Cardiac muscle cell (in vitro differentiated cells and primary cell): ENCODE measurements around the gene ELFN1. TPM values are rescaled to one million over a fixed set of nuclear protein-coding genes. Genes with fewer than 3 reads are reported as not detected.

Source experiments
- DNase-seq, 2 donors: peaks; one replicate each; pipeline versions ENCODE4 v3.0.0 to v3.0.0-alpha.2; 2010 to 2017; ENCODE audit warnings: low read depth in 1 of 2, low spot score in 1 of 2
- H3K27ac ChIP-seq: fragments of 200-600 bp; sonication (generic); 2 replicates; pipeline ENCODE4 v1.5.1; 2016
- H3K27me3 ChIP-seq: fragments of 200-600 bp; sonication (generic); 2 replicates; pipeline ENCODE4 v1.6.0; 2016; ENCODE audit warnings: control low read depth
- H3K36me3 ChIP-seq: fragments of 200-600 bp; sonication (generic); 2 replicates; pipeline ENCODE4 v1.5.1; 2016; ENCODE audit warnings: control low read depth
- H3K4me1 ChIP-seq: fragments of 200-600 bp; sonication (generic); 2 replicates; pipeline ENCODE4 v1.8.1; 2017; ENCODE audit warnings: low read depth, mild to moderate bottlenecking, mixed run types
- H3K4me3 ChIP-seq: fragments of 200-600 bp; sonication (generic); 2 replicates; pipeline ENCODE4 v1.5.1; 2016; ENCODE audit warnings: mild to moderate bottlenecking
- H3K9me3 ChIP-seq: fragments of 200-600 bp; sonication (generic); 2 replicates; pipeline ENCODE4 v1.5.1; 2017; ENCODE audit warnings: low read depth, mild to moderate bottlenecking, control low read depth
- CTCF ChIP-seq: IDR thresholded peaks from 2 replicates; pipeline ENCODE4 v1.5.1; 2012; ENCODE audit warnings: low read depth, mild to moderate bottlenecking, low read length
- polyA plus RNA-seq: library from polyadenylated mRNA; unstranded; fragments of >200 nt; fragmentation: Nextera tagmentation; extraction: Ambion mirVana; gene quantifications from 2 replicates; pipeline ENCODE4 v1.2.1, GENCODE V29; 2016
- total RNA-seq: library from RNA; depleted of rRNA; stranded (reverse); fragments of >200 nt; gene quantifications from 2 replicates; pipeline ENCODE4 v1.2.3, GENCODE V29; 2016

The ELFN1 gene
- total and polyA plus RNA-seq, 2 experiments from 2014 or later, result 8.9 to 51.6 TPM

GRCh38 chr7:1675673-1676549 is 5.8 kb downstream of the ELFN1 start:
- Histone ChIP-seq H3K27me3 (no peaks in the 10 kb centered on the region), H3K9me3 (no peaks in the 10 kb centered on the region), H3K4me1 (peaks cover 8% of the 10 kb centered on the region), H3K4me3 (no peak overlapping the region), H3K27ac (no peak overlapping the region), H3K36me3 (no peaks in the 10 kb centered on the region)
- DNase-seq, result no peak
- TF ChIP-seq CTCF, result no peak

DNA sequence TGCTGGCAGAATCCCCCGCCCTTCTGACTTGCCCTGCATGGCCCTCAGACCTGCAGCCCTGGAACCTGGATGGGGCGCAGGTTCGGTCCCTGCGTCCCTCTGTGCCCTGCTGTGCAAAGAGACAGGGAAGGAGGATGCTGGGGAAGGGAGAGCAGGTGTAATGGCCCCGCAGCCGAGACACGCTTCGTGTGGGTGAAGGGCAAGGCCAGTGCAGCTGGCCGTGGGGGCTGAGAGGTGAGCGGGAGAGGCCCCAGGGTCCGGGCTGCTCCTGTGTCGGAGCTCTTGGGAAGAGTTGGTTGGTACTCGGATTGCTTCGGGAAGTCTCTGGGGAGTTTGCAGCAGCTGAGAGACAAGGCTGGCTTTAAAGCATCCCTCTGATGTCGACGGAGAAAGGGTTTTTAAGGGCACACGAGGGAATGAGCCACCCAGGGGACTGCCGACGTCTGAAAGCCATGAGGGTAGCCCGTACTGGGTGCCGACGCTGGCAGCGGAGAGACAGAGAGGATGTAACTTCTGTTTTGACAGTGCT is 6.5 kb downstream of the ELFN1 start:
- Histone ChIP-seq H3K4me1 (peaks cover 3% of the 10 kb centered on the region), H3K4me3 (no peak overlapping the region), H3K9me3 (no peaks in the 10 kb centered on the region), H3K27ac (no peak overlapping the region), H3K36me3 (no peaks in the 10 kb centered on the region), H3K27me3 (no peaks in the 10 kb centered on the region)
- no peak for DNase-seq
- TF ChIP-seq CTCF, result no peak

DNA sequence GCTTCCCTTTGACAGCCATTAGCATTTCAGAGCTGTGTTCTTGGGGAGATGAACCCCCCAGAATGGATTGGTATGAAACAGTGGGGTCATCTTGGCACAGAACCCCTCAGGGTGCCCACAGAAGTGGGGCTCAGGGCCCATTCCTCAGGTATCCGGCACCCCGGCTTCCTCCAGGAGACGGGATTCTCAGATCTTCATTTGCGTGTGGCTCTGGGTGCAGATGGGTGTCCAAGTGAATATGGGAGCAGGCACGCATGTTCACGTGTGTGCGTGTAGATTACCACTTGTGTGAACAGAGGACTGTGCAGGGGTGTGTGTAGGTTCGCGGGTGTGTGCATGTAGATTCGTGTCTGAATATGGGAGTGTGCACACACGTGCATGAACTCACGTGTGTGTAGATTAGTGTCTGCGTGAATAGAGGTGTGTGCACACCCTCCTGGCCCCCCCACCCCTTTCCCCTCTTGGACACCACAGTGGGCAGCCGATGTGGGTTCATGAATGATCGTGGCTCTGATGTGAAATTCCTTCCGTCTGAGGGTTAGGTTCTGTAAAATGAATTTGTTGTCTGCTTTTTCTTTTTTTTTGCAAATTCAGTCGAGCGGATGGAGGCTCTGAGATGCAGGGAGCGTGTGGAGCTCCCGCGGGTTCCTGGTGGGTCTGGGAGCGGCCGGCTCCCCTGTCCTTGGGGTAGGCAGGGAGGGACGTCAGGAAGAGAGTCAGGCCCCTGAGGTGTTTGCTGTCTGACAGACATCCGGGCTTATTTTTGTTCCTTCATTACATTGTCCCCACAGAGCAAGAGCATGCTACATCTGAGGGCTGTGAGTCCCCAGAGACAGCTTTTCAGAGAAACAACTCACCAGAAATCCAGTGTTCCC is 7.4 kb downstream of the ELFN1 start:
- Histone ChIP-seq H3K9me3 (no peaks in the 10 kb centered on the region), H3K4me1 (peaks cover 3% of the 10 kb centered on the region), H3K27ac (no peak overlapping the region), H3K4me3 (no peak overlapping the region), H3K27me3 (no peaks in the 10 kb centered on the region), H3K36me3 (no peaks in the 10 kb centered on the region)
- DNase-seq, result no peak
- no peak for TF ChIP-seq CTCF

GRCh38 chr7:1678081-1678543 is 8.0 kb downstream of the ELFN1 start:
- no peaks in the 10 kb centered on the region for H3K27me3 ChIP-seq
- peaks cover 3% of the 10 kb centered on the region for H3K4me1 ChIP-seq
- no peak for DNase-seq
- no peaks in the 10 kb centered on the region for H3K9me3 ChIP-seq
- no peak overlapping the region for H3K4me3 ChIP-seq
- no peak overlapping the region for H3K27ac ChIP-seq
- no peaks in the 10 kb centered on the region for H3K36me3 ChIP-seq
- no peak for TF ChIP-seq CTCF

DNA sequence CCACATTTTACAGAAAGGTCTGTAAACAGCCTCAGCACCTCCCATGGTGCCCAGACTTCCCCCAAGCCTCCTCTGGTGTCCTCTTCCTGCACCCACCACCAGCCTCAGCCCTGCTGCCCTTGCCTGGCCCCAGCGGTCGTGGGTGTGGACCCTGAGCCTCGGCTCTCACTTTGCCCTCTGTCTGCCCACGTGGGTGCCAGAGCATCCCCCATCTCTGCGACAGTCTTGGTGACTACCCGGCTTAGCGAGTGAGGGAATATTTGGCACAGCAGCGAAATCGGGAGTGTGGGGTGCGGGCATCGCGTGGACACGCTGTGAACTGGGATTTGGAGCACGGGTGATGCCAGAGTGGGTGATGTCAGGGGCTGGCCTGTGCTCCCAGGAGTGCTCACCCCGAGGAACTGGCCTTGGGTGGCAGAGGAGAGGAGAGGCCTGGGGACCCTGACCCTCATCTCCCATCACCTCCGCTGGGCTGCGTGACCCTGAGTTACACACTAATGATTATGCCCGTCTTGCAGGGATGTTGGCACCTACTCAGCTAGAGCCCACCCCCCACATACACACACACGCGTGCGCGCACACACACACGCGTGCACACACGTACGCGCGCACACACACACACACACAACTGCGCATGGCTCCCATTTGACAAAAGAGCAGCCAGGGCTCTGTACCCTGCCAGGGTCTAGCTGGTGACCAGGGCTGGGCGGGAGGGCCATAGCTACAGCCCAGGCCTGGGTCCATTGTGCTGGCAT is 8.7 kb downstream of the ELFN1 start:
- peaks cover under 1% of the 10 kb centered on the region for H3K9me3 ChIP-seq
- H3K27ac ChIP-seq, result no peak overlapping the region
- peaks cover 3% of the 10 kb centered on the region for H3K4me1 ChIP-seq
- no peak for DNase-seq
- H3K36me3 ChIP-seq, result no peaks in the 10 kb centered on the region
- no peak for TF ChIP-seq CTCF
- no peaks in the 10 kb centered on the region for H3K27me3 ChIP-seq
- no peak overlapping the region for H3K4me3 ChIP-seq
